GM21515 (cell line): ENCODE data around the gene TMEM181.
"Not testable (repeated sequence)": the region's sequence is repeated elsewhere in the genome, so short reads cannot be mapped to it uniquely, and the experiment has no call there.

Experiments
- ATAC-seq: cut with Tn5 transposase; IDR thresholded peaks from one replicate; pipeline ENCODE4 v1.9.1; 2021; ENCODE audit not compliant: unreplicated experiment

Gene TMEM181

GRCh38 chr6:158635427-158636073 lies 75.7 kb downstream of the TMEM181 start:
- ATAC-seq: no peak

GRCh38 chr6:158636778-158637177 lies 76.9 kb downstream of the TMEM181 start:
- ATAC-seq: no peak

- ATAC-seq: no peak
Measured at GRCh38 chr6:158638324-158638854, 78.5 kb downstream of the TMEM181 start.

GRCh38 chr6:158639056-158639455 lies 79.2 kb downstream of the TMEM181 start:
- no peak for ATAC-seq

- ATAC-seq: no peak
Measured at GRCh38 chr6:158640519-158640918, 80.6 kb downstream of the TMEM181 start.

GRCh38 chr6:158642097-158642601 lies 82.3 kb downstream of the TMEM181 start:
- ATAC-seq: no peak

- ATAC-seq: no peak
Measured at GRCh38 chr6:158643836-158644230, 83.9 kb downstream of the TMEM181 start.

GRCh38 chr6:158644231-158645063 lies 84.6 kb downstream of the TMEM181 start, which contains the start of gene DYNLT1:
DYNLT1 (minus strand) TSS chr6:158644743; CDS start chr6:158644708, 35 bp downstream.
- ATAC-seq: peak; percentile 53

GRCh38 chr6:158645064-158646022 lies 85.5 kb downstream of the TMEM181 start:
- ATAC-seq: no peak

- no peak for ATAC-seq
Measured at GRCh38 chr6:158646023-158646910, 86.4 kb downstream of the TMEM181 start.

GRCh38 chr6:158647501-158647900 lies 87.6 kb downstream of the TMEM181 start:
- ATAC-seq: no peak

- ATAC-seq: no peak
Measured at GRCh38 chr6:158648682-158649131, 88.8 kb downstream of the TMEM181 start.

GRCh38 chr6:158649289-158650143 lies 89.6 kb downstream of the TMEM181 start, which contains the start of gene SYTL3:
SYTL3 (plus strand) TSS chr6:158650054; CDS start chr6:158663269, 13,215 bp downstream.
- peak; percentile 46 for ATAC-seq

- not testable (repeated sequence) for ATAC-seq
Measured at GRCh38 chr6:158651981-158652737, 92.3 kb downstream of the TMEM181 start.

- peak; percentile 54 for ATAC-seq
Measured at GRCh38 chr6:158653577-158654354, 93.9 kb downstream of the TMEM181 start.

GRCh38 chr6:158654498-158654897 lies 94.6 kb downstream of the TMEM181 start:
- ATAC-seq: no peak

GRCh38 chr6:158654960-158655489 lies 95.1 kb downstream of the TMEM181 start:
- no peak for ATAC-seq
